GM12874 (cell line): ENCODE results near the gene RBP2.

Source experiments
- TF ChIP-seq, protein P1 (sequence below): IDR thresholded peaks from 2 replicates; pipeline ENCODE4 v1.5.1; 2011; ENCODE audit warnings: low read depth, mild to moderate bottlenecking, control low read depth, low read length, moderate library complexity; ENCODE audit not compliant: insufficient read depth

RBP2 gene

DNA sequence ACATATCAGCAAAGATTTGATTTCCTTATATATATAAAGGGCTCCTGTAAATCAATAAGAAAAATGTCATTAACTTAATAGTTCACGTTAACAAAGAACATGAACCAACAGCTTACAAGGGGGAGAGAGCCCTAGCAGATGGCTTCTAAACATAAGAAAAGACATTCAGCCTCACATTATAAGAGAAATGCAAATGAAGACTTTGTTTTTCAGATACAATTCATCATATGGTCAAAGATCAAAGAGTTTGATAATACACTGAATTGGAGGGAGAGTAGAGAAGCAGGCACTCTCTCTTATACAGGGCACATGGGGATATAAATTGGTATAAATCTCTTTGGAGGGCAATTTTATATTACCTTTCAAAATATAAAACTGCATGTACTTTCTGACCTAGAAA is 21.1 kb downstream of the RBP2 start:
- TF ChIP-seq, protein P1, sequence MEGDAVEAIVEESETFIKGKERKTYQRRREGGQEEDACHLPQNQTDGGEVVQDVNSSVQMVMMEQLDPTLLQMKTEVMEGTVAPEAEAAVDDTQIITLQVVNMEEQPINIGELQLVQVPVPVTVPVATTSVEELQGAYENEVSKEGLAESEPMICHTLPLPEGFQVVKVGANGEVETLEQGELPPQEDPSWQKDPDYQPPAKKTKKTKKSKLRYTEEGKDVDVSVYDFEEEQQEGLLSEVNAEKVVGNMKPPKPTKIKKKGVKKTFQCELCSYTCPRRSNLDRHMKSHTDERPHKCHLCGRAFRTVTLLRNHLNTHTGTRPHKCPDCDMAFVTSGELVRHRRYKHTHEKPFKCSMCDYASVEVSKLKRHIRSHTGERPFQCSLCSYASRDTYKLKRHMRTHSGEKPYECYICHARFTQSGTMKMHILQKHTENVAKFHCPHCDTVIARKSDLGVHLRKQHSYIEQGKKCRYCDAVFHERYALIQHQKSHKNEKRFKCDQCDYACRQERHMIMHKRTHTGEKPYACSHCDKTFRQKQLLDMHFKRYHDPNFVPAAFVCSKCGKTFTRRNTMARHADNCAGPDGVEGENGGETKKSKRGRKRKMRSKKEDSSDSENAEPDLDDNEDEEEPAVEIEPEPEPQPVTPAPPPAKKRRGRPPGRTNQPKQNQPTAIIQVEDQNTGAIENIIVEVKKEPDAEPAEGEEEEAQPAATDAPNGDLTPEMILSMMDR, result no peak

DNA sequence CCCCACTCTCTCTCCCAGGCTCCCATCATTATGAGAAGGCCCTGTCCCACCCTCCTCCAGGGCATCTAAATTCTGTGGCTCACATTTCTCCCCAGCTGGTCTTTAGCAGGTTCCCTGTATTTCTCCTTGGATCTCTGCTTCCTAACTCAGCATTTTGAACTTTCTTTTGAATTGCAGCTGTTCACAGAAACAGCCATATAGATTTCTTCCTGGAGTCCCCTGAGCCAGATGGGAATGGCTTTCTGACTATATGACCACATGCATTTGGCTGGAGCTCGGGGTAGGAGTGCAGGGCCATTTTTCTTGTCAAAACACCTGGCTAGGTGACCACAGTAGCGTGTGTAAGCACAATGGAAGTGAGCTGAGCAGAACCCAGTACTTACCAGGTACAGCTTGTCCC is 22.0 kb downstream of the RBP2 start:
- TF ChIP-seq, protein P1, result no peak

DNA sequence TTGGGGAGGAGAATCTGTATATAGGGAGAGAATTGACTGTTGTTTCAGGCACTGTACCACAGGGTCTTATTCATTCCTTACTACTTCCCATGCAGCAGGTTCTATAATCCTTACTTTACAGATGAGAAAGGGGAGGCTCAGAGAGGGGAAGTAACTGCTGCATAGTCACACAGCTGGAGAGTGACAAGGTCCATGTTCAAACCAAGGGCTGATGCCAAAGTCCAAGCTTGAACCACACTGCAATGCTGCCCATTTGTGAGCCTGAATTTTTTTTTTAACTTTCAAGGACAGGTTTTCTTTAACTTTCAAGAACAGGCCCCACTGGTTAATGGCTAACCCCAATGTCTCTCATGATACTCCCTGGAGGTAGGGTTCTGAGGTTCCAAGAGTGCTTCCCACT is 26.2 kb downstream of the RBP2 start:
- TF ChIP-seq, protein P1, result no peak

DNA sequence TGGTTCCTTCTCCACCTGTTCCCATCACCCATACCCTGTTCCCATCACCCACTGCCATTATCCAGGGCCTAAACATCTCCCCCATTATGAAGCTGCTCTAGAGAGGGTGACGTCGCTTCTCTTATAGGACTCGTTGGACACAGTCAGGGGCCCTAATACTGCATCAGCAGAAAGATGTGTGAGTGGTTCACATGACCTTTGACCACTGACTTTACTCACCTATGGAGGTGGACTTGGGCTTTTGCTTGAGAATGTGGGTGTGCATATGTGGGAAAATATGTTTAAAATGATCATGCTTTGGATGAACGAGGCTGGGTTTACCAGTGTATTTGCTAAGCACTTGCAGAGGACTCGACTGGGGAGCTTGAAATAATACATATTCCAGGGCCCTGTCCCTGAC is 26.8 kb downstream of the RBP2 start:
- TF ChIP-seq, protein P1, result no peak

DNA sequence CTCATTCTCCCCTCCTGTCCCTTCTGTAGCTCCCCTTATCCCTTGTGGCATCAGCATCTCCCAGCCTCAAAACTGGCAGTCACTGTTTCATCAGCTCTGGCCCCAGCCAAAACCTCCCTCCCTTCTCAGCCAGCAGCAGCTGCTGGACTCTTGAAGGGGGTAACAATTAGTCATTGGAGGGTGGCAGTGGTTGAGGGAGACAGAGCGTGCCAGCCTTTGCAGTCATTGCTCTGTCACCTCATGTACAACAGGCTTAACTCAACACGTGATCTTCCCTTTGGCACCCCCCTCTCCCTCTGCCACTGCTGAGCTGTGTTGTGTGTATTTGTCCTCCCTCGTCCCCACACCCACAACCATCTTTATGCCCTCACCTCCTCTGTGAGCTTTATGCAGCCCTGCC is 28.2 kb downstream of the RBP2 start:
- TF ChIP-seq, protein P1, result no peak

DNA sequence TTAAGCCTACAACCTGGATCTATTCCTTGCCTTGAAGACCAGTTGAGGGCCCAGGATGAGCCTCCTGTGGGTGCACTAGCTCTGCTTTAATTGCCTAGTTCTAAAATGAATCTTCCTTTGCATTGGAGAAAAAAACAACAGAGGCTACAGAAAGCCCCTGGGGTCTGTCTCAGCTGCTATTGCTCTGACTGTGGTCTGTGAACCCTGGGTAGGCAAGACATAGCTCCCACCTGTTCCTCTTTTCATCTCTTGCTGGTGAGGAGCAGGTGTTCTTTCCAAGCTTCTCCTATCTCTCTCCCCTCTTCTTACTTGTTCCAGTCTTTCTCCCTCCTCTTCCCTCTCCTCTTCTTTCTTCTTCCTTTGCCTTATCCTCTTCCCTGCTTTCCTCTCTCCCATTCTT is 28.8 kb downstream of the RBP2 start:
- TF ChIP-seq, protein P1, result no peak

DNA sequence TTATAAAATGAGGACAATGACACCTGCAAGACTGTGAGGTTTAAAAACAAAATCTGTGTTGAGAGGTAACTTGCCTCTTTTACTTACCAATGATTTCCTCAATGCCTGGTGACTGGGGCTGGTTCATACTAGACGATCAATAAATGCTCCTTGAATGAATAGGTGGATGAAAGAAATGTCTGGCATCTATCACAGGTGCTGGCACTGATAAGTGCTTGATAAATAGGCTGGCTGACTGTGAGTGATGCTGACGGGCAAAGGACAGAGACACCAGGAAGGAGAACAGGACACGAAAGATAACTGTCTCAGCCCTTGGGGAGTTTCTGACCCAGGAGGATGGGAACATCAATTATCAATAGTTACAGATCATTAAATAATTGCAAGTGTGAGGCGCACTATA is 31.9 kb downstream of the RBP2 start:
- TF ChIP-seq, protein P1, result no peak

DNA sequence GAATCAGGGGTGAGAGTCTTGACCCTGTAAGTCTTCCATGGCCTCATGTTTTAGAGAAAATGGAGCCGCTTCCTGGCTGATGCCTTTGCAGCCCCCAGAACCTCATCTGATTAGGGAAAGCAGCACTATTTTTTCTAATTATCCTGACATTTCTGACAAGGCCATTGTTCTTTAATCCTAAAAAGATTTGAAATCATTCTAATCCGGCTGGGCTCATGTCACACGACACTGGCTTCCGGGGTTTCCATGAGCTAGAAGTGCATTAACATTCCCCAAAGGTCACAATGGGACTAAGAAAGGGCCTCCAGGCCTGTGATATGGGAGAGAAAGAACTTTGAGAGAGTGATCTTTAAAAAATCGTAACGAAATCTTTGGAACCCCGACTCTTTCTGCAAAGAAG is 33.1 kb downstream of the RBP2 start:
- TF ChIP-seq, protein P1, result no peak
